Measurements from ENCODE around the gene DLGAP1.

DLGAP1 gene

GRCh38 chr18:3725115-3725514 is 730.0 kb downstream of the DLGAP1 start:
- TF ChIP-seq CTCF (IDR thresholded peaks at IDR 0.05) = no peak
- DNase-seq (ENCODE audit: low spot score) = no peak
- no peak overlapping the region for H3K4me3 ChIP-seq
- H3K27ac ChIP-seq = no peak overlapping the region

GRCh38 chr18:3723554-3723953 is 731.6 kb downstream of the DLGAP1 start:
- Histone ChIP-seq H3K4me3 (no peak overlapping the region), H3K27ac (no peak overlapping the region)
- no peak for TF ChIP-seq CTCF (IDR thresholded peaks at IDR 0.05)
- DNase-seq (ENCODE audit: low spot score) = no peak

- no peak for DNase-seq (ENCODE audit: low spot score)
- no peak for TF ChIP-seq CTCF (IDR thresholded peaks at IDR 0.05)
- no peak overlapping the region for H3K27ac ChIP-seq
- H3K4me3 ChIP-seq = no peak overlapping the region
Observed at GRCh38 chr18:3722649-3723433, 732.3 kb downstream of the DLGAP1 start.

DNA sequence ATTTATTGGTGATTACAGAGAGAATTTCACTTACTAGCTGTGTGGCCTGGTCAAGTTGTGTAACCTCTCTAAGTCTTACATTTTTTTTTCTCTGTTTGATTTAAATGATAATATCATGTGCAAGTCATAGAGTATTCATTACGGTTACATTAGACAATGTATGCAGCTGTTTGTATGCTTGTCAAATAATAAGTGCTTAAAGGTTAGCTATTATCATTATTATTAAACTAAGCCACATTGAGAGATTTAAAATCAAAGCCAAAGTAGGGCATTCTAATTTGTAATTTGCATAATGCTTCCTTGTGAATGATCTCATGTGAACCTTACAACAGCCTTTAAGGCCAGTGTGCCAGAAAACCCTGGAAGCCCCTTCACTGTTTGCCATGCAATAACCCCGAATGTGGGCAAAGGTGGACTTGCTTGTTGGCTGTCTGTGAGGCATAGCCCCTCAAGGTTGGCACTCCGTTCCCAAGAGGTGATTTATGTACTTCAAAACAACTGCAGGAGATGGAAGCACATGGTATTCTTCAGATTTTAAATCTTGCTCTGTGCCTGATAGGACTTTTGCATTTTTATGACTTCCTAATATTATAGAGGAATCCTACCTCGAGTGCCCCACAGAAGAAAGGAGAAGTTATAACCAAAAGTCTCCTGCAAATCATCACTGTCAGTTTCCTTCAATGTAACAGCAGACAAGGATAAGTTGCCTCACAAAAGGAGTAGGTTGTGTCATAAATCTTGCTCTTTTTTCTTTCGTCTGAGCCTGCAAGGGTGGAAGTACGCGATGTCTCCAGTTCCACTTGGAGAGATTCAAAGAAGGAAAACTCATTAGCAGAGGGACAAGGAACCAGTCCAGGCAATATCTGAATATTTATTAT is 733.1 kb downstream of the DLGAP1 start:
- DNase-seq (ENCODE audit: low spot score) = no peak
- no peak for TF ChIP-seq CTCF (IDR thresholded peaks at IDR 0.05)
- Histone ChIP-seq H3K27ac (peak overlapping the region in 1 of 2 donors; percentile 13), H3K4me3 (no peak overlapping the region)

DNA sequence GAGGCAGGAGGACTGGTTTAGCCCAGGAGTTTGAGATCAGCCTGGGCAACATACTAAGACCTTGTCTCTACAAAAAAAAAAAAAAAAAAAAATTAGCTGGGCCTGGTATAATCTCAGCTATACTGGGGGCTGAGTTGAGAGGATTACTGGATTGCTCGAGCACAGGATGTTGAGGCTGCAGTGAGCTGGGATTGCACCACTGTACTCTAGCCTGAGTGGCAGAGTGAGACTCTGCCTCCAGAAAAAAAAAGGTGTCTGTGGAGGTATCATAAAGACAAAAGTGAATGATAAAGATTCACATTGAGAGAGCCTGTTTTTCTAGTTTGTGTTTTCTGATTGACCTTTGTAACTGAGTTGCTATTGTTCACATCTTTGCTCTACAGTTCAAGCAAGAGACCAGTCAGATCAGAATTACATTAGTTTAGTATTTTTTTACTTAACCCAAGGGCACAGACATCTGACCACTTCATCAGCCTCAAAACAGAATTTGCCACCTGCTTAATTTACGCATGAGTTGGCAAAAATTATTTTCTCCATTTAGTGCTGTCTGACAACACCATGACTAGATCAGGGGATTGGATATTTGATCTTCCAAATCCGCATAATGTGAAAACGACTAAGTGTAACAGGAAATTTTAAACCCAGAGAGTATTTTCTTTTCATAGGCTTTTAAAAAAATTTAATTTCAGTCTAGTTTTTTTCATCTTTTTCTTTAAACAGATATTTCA is 734.1 kb downstream of the DLGAP1 start:
- DNase-seq (ENCODE audit: low spot score) = no peak
- TF ChIP-seq CTCF (IDR thresholded peaks at IDR 0.05) = no peak
- Histone ChIP-seq H3K4me3 (no peak overlapping the region), H3K27ac (no peak overlapping the region)

- no peak for DNase-seq (ENCODE audit: low spot score)
- no peak for TF ChIP-seq CTCF (IDR thresholded peaks at IDR 0.05)
- Histone ChIP-seq H3K27ac (no peak overlapping the region), H3K4me3 (no peak overlapping the region)
Observed at GRCh38 chr18:3720159-3720558, 734.9 kb downstream of the DLGAP1 start.
